ENCODE results near the gene BACH2.
"Not testable (repeated sequence)": the region's sequence is repeated elsewhere in the genome, so short reads cannot be mapped to it uniquely, and the experiment has no call there.

BACH2 gene

DNA sequence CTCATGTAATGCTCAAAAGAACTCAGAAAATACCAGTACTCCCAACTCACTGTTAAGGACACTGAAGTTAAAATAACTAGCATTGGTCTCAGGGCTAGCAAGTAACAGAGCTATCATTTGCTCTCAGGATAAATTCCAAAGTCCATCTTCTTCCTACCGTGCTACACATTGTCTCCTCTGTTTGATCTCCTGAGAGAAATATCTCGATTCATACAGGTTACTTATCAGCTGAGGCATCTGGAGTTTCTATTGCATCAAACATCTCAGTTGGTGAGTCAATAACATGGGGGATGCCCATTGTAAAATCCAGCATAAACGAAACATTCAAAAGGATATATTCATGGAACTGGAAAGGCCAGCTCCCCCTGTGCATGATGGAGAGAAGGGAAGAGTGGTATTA, 147.4 kb downstream of the BACH2 start:
- DNase-seq, result no peak

GRCh38 chr6:90148867-90149266, 147.8 kb downstream of the BACH2 start:
- no peak for DNase-seq

- no peak for DNase-seq
Measured at GRCh38 chr6:90146921-90147649, 149.6 kb downstream of the BACH2 start.

GRCh38 chr6:90146024-90146423, 150.6 kb downstream of the BACH2 start:
- no peak for DNase-seq

DNA sequence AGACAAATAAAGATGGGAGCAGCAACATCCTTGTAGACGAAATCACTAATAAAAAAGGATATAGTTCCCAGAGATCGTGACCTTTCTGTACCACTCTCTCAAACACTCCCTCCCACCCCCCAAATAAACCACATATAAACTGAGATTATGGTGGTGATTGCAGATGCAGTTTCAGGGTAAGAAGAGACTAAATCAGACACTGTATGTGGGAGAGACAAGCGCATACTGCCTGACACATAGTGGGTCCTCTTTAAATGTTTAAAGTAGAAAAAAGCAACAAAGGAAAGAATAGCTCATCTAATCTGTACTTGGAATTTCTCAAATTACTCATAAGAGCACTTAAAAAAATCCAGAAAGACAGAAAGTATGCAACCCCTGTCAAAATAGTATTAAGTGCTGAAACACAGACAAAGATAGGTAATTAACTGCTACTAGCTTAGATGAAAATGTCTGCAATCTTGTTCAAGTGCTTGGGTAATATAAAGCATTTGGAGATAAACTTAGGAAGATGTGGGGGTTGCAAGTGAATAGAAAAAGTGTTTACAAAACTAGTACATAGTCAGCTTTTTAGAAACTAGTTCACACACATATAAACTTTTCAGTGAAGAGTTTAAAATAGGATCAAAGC, 151.6 kb downstream of the BACH2 start:
- DNase-seq, result no peak

DNA sequence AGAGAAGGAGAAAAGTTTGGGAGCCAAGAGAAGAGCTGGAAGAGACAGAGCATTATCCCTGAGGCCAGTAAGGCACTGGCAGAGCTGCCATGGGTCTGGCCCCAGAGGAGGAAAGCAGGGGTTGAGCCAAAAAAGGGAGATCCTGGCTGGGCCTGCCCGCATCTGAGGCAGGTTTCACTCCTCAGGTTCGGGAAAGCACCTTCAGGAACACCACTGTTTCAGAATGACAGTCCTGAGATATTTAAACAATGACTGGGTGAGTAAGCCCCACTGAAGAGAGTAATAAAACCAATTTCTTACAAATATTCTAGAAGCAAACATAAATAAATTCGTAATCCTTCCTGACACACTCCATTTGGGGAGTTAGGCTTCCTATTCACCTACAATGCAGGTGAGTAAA, 152.2 kb downstream of the BACH2 start:
- peak; percentile 77 for DNase-seq

- no peak for DNase-seq
Measured at GRCh38 chr6:90140683-90141082, 156.0 kb downstream of the BACH2 start.

DNA sequence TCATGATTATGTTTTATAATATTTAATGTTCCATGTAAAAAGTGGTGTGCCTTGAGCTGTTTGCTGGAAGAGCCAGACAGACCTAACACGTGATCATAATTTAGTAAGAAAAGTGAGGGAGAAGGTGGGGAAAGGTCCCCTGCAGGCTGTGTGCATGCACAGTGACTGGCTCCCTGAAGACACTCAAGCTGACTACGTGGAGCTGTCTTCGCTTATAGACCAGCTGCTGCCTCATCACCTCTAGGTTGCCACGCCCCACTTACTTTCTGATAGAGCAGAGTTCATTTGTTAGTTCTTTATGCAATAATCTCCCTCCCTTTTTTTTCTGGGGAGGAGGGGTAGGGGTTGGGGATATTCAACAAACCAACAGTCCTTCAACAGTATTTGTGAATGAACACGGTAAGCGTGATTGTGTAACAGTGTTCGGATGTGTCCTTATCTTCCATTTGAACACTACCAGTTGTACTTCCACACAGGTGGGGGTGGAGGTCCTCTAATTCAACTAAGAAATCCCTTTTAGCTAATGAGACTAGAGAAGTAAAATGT, 157.3 kb downstream of the BACH2 start:
- DNase-seq, result no peak

GRCh38 chr6:90136837-90137568, 159.6 kb downstream of the BACH2 start:
- DNase-seq, result no peak

DNA sequence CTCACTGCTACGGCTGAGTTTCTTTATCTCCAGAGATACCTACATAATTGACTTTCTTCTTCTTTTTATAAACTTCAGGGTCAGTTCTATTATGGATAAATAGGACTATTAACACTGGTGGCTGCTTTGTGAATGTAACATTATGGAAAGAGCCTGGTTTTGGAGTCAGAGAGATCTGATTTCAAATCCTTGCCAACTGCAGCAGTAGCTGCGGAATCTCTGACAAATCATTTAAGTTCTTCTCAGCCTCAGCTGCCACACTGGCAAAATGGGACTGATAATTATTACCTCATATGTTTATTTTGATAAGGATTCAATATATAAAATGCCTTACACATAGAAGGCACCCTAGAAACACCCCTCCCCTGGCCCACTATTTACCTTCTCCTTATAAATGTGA, 160.5 kb downstream of the BACH2 start:
- no peak for DNase-seq

DNA sequence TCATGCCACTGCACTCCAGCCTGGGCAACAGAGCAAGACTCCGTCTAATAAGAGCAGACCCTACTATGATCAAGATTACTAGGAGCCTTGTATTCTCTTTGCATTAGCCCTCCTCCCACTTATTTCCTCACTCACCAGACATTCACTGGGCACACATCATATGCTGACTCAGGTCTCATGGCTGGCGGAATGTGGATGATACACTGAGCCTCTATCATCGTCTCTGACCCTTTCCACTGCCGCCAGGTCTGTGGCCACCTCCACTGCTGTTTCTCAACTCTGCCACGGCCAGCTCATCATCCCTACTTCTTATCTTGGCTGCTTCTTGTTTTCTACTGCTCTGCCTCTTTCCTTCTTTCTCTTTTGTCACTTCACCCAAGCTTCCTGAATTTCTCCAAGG, 161.0 kb downstream of the BACH2 start:
- DNase-seq, result no peak

DNA sequence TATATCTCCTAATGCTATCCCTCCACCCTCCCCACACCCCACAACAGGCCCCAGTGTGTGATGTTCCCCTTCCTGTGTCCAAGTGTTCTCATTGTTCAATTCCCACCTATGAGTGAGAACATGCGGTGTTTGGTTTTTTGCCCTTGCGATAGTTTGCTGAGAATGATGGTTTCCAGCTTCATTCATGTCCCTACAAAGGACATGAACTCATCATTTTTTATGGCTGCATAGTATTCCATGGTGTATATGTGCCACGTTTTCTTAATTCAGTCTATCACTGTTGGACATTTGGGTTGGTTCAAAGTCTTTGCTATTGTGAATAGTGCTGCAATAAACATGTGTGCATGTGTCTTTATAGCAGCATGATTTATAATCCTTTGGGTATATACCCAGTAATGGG, 163.0 kb downstream of the BACH2 start:
- not testable (repeated sequence) for DNase-seq

- DNase-seq, result no peak
Measured at GRCh38 chr6:90131614-90132423, 164.8 kb downstream of the BACH2 start.

GRCh38 chr6:90131125-90131524, 165.5 kb downstream of the BACH2 start:
- DNase-seq, result no peak

- not testable (repeated sequence) for DNase-seq
Measured at GRCh38 chr6:90128687-90129086, 168.0 kb downstream of the BACH2 start.

- no peak for DNase-seq
Measured at GRCh38 chr6:90127595-90127994, 169.0 kb downstream of the BACH2 start.

DNA sequence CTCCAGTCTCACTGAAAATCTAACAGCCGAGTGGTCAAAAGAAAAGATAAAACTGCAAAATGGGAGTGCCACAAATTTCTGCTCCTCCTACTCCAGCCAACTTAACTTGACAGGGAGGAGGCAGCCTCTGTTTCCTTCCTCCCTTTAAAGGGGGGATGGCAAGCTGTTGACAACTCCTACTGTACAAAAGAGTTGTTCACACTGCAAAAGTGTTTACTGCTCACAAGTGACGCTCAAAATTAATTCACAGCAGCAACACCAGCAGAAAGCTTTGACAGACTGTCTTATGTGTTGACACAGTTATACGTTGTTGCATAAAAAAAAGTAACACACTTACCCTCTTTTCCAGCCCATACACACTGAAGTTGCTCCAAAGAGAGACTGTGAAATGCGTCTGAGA, 169.8 kb downstream of the BACH2 start:
- DNase-seq, result no peak

DNA sequence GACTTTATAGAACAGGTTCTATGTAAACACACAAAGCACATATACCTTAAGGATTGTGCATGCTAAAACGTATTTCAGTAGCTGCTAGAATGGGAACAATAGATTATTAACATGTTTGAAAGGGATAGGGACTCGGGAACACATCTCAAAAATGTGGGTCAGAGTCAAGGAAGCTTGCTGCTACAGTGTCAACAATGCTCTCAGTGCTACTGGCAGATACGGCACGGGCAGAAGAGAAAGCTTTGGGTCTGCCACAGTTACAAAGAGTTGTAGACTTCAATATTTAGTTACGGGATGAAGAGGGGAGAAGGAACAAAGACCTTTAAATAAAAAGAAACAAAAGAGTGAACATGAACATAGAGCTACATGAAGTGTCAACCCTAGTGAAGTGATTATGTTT, 170.5 kb downstream of the BACH2 start:
- no peak for DNase-seq

GRCh38 chr6:90124874-90125510, 171.7 kb downstream of the BACH2 start:
- no peak for DNase-seq

GRCh38 chr6:90123831-90124230, 172.8 kb downstream of the BACH2 start:
- peak; percentile 70 for DNase-seq

DNA sequence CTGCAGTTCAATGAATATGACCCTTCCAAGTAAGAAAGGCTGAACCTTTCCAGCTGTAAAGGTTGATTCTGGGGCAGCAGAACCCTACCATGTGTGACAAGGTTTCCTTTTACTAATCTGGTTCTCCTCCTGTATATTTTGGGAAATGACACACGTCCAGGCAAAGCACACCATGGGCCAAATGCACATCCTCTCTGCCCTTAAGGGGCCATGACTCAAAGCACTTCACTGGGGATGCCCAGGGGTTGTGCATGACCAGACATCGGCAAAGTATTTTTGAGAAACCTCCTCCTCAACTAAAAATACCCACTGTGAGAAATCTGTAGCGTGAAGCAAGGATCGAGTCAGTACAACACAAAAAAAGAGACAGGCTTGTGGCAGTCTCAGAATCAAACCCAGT, 174.7 kb downstream of the BACH2 start:
- peak; percentile 56 for DNase-seq

GRCh38 chr6:90120327-90120726, 176.3 kb downstream of the BACH2 start:
- DNase-seq, result no peak

Data from activated CD4-positive, alpha-beta T cell treated with anti-CD3 and anti-CD28 coated beads for 48 hours (primary cell).